OCI-LY3 (cell line): ENCODE measurements around the gene DEFB125.

Experiments used
- H2AFZ ChIP-seq: fragments of 200-600, 300-600 bp; shearing (Covaris generic); 2 replicates; pipeline ENCODE4 v1.6.0; 2014; ENCODE audit warnings: antibody characterized with exemption, low read depth, low read length
- H3K27ac ChIP-seq: fragments of 200-600, 300-600 bp; sonication (generic); 2 replicates; pipeline ENCODE4 v1.5.1; 2014; ENCODE audit warnings: mild to moderate bottlenecking, low read length, moderate library complexity, mixed read lengths
- H3K27me3 ChIP-seq: fragments of 200-600, 300-600 bp; sonication (generic); 2 replicates; pipeline ENCODE4 v1.6.1; 2014; ENCODE audit warnings: low read depth, low read length, mixed read lengths
- H3K36me3 ChIP-seq: fragments of 200-600, 300-600 bp; sonication (generic); replicated peaks from 2 replicates; pipeline ENCODE3; 2014; ENCODE audit warnings: low read depth, low read length, mixed read lengths
- H3K4me1 ChIP-seq: fragments of 300-600, 200-600 bp; sonication (generic); 2 replicates; pipeline ENCODE4 v1.6.1; 2014; ENCODE audit warnings: low read length, mixed read lengths
- H3K4me2 ChIP-seq: fragments of 200-600, 300-600 bp; sonication (generic); 2 replicates; pipeline ENCODE4 v1.6.1; 2014; ENCODE audit warnings: low read length, mixed read lengths
- H3K4me3 ChIP-seq: fragments of 300-600, 200-600 bp; sonication (generic); 2 replicates; pipeline ENCODE4 v1.5.1; 2014; ENCODE audit warnings: antibody characterized with exemption, mild to moderate bottlenecking, low read length, moderate library complexity
- H3K79me2 ChIP-seq: fragments of 300-600, 200-600 bp; shearing (Covaris generic); 2 replicates; pipeline ENCODE4 v1.6.1; 2014; ENCODE audit warnings: mild to moderate bottlenecking, low read length, mixed read lengths
- H3K9ac ChIP-seq: fragments of 300-600, 200-600 bp; shearing (Covaris generic); 2 replicates; pipeline ENCODE4 v1.6.0; 2014; ENCODE audit warnings: mild to moderate bottlenecking, low read length, moderate library complexity
- H3K9me3 ChIP-seq: fragments of 200-600, 300-600 bp; shearing (Covaris generic); 2 replicates; pipeline ENCODE4 v1.6.1; 2014; ENCODE audit warnings: low read length, mixed read lengths; ENCODE audit not compliant: insufficient read depth
- H4K20me1 ChIP-seq: fragments of 200-600, 300-600 bp; sonication (generic); 2 replicates; pipeline ENCODE4 v1.6.1; 2016; ENCODE audit warnings: low read length, mixed read lengths; ENCODE audit not compliant: insufficient read depth
- CTCF ChIP-seq: fragments of 200-600, 300-600 bp; sonication (generic); IDR thresholded peaks from 2 replicates; pipeline ENCODE4 v1.5.1; 2014; ENCODE audit warnings: antibody characterized with exemption, low read length, low read depth
- EZH2phosphoT487 ChIP-seq: fragments of 200-600 bp; shearing (Covaris generic); IDR thresholded peaks from 2 replicates; pipeline ENCODE4 v1.6.1; 2018; ENCODE audit warnings: antibody characterized with exemption, mixed run types, low read depth

The DEFB125 gene

GRCh38 chr20:137668-138490 is 50.4 kb downstream of the DEFB125 start:
- no peaks in the 10 kb centered on the region; the same call in 1 of the 2 replicates for H3K9me3 ChIP-seq
- H3K79me2 ChIP-seq = no peaks in the 10 kb centered on the region
- H3K4me1 ChIP-seq = peaks cover 5% of the 10 kb centered on the region; the same call in 1 of the 2 replicates
- no peak overlapping the region for H3K9ac ChIP-seq
- peaks cover 30% of the 10 kb centered on the region for H3K27me3 ChIP-seq
- no peak overlapping the region for H3K27ac ChIP-seq
- H2AFZ ChIP-seq = peak overlapping the region; percentile 93
- H3K4me2 ChIP-seq = peak overlapping the region; percentile 57
- H4K20me1 ChIP-seq = no peaks in the 10 kb centered on the region
- TF ChIP-seq EZH2phosphoT487 (no peak), CTCF (peak; percentile 70)
- peak overlapping the region; percentile 68 for H3K4me3 ChIP-seq
- H3K36me3 ChIP-seq = no peaks in the 10 kb centered on the region

GRCh38 chr20:142290-142689 is 54.8 kb downstream of the DEFB125 start, which contains the start of gene DEFB126:
TSS of gene DEFB126 (plus strand) at chr20:142590. CDS start at chr20:142629, 39 bp downstream.
- H3K4me2 ChIP-seq = no peak within 1 kb of the TSS
- H3K79me2 ChIP-seq = no peaks in the 10 kb centered on the region
- peaks cover 5% of the 10 kb centered on the region; the same call in 1 of the 2 replicates for H3K4me1 ChIP-seq
- no peak within 1 kb of the TSS for H3K9ac ChIP-seq
- TF ChIP-seq CTCF = no peak
- TF ChIP-seq EZH2phosphoT487 = no peak
- no peak within 1 kb of the TSS for H3K4me3 ChIP-seq
- H4K20me1 ChIP-seq = no peaks in the 10 kb centered on the region
- no peak within 1 kb of the TSS for H3K27ac ChIP-seq
- H3K9me3 ChIP-seq = no peaks in the 10 kb centered on the region; the same call in 1 of the 2 replicates
- H2AFZ ChIP-seq = no peak within 1 kb of the TSS
- H3K36me3 ChIP-seq = no peaks in the 10 kb centered on the region
- H3K27me3 ChIP-seq = peaks cover 63% of the 10 kb centered on the region

- H3K79me2 ChIP-seq = no peaks in the 10 kb centered on the region
- TF ChIP-seq CTCF (no peak), EZH2phosphoT487 (no peak)
- peaks cover 63% of the 10 kb centered on the region for H3K27me3 ChIP-seq
- H3K4me1 ChIP-seq = no peaks in the 10 kb centered on the region
- no peak overlapping the region for H2AFZ ChIP-seq
- no peak overlapping the region for H3K4me3 ChIP-seq
- no peak overlapping the region for H3K27ac ChIP-seq
- H4K20me1 ChIP-seq = no peaks in the 10 kb centered on the region
- no peaks in the 10 kb centered on the region for H3K36me3 ChIP-seq
- no peaks in the 10 kb centered on the region for H3K9me3 ChIP-seq
- no peak overlapping the region for H3K4me2 ChIP-seq
- no peak overlapping the region for H3K9ac ChIP-seq
Observed at GRCh38 chr20:145877-146276, 58.4 kb downstream of the DEFB125 start.
